Forelimb muscle (tissue), 1 donor: ENCODE data around the gene CZIB. TPM values are rescaled to one million over a fixed set of nuclear protein-coding genes. Genes with fewer than 3 reads are reported as not detected.
"Not testable (repeated sequence)": the region's sequence is repeated elsewhere in the genome, so short reads cannot be mapped to it uniquely, and the experiment has no call there.

Experiments used
- DNase-seq: peaks from one replicate; pipeline ENCODE4 v3.0.0-alpha.2; 2013; ENCODE audit warnings: low read depth
- polyA plus RNA-seq: library from polyadenylated mRNA; unstranded; fragments of 120-200 nt; gene quantifications from one replicate; pipeline ENCODE4 v1.2.1, GENCODE V29; 2013; ENCODE audit not compliant: insufficient read length

CZIB gene
- polyA plus RNA-seq, 1 donor, result 60.9 TPM

DNA sequence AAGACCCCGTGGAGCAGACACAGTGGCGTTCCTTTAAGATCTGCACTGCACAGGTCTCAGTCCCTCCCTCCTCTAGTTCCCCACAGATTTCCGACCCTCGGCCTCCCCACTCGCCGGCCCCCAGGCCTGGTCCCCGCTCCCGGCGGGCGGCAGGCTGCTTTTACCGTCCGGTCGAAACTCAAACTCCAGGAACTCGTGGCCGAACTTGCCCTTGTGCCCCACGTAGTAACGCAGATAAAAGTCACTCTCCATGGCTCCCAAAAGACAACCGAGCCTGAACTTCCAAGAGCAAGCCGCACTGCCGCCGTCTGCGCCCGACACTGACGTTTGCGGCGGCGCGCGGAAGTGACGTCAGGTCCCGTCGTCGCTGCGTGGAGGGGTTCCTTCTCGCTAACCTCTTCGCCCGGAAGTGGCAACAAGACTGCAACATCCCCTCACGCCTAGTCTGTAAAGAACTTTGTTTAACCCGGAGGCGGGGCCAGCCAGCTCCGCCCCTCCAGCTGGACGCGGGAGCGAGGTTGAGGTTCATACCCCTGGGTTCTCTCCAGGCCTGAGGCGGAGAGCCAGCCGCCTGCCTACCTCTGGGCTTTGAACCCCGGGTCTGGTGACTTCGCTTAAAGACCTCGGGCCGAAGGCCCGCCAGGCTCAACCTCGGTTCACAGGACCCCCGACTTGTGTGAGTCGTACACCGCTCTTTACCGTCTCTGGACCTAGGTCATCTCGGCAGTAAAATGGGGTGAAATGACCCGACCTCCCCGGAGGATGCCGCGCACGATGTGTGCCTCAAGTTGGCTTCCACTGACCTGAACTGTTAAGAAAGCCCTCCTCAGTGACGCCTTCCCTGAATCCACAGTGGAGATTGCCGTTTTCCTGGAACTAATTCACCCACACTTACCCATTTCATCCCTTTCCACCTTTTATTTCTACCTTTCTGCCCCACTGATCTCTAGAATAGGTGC is 18.0 kb upstream of the CZIB start, which contains the start of gene MAGOH:
Gene MAGOH, minus strand, starts transcription at position 322 of the 959 bp plus-strand sequence. Its CDS starts 70 bp downstream, at position 252.
- DNase-seq, result peak; percentile 87

DNA sequence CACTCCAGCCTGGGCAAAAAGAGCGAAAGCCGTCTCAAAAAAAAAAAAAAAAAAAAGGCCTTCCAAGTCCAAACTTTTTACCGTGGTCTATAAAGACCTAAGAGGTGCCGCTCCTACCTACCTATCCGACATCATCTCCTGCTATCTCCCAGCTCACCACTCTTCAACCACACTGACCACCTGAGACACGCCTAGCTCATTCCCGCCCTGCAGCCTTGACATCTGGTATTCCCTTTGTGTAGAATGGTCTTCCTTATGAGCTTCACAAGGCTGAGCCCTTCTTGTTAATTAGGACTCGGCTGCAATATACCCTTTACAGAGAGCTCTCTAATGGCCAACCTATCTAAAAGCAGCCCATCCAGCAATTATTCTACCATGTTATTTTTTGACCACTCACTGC is 17.2 kb upstream of the CZIB start:
- no peak for DNase-seq

DNA sequence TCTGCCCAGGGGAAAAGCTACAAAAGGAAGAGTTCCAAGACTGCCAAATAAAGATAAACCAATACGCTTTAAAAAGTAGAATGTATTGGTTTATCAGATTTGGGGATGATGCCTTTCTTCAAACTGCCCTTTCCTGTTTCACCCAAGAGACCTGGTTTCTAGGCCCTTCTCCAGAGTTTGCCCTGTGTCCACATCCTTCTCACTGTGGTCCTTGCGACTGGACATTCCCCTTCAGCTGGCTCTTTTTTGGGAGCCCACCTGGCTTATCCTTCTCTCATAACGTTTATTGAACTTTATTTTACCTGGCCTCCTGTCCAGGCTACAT is 490 bp upstream of the CZIB start:
- DNase-seq, result no peak

DNA sequence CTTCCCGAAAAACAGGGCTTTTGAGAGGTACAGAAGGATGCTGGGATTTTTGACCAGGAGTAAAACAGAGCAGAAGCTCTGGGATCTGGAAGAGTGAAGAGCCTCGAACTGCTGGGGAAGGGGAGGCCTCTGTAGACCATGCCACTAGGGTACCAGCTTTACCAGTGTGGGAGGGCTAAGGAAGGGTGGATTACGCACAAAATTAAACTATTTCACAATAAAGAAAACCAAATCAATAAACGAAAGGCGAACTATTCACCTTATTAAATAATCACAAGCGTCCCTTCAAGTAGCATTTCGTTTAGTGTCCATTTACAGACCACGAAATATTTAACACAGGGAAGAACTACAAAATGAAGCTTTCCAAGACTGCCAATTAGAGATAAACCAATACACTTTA is 723 bp downstream of the CZIB start:
- DNase-seq, result no peak

DNA sequence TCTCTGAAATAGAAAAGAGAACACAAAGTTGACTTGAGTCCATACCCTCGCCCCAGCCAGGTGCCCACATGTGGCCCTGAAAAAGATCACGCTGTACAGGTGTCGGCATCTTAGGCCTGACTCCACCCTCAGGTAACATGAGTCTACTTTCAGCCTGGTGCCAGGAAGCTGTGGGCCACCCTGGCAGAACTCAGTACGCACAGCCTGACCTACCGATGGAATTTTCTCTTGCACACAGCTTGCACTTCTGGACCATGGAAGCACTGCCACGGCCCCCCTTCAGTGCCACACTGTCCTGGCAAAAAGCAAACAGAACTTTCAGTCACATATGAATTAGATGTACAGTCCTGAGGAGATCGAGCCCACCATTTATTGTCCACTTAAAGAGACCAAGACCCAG is 2.2 kb downstream of the CZIB start:
- no peak for DNase-seq

DNA sequence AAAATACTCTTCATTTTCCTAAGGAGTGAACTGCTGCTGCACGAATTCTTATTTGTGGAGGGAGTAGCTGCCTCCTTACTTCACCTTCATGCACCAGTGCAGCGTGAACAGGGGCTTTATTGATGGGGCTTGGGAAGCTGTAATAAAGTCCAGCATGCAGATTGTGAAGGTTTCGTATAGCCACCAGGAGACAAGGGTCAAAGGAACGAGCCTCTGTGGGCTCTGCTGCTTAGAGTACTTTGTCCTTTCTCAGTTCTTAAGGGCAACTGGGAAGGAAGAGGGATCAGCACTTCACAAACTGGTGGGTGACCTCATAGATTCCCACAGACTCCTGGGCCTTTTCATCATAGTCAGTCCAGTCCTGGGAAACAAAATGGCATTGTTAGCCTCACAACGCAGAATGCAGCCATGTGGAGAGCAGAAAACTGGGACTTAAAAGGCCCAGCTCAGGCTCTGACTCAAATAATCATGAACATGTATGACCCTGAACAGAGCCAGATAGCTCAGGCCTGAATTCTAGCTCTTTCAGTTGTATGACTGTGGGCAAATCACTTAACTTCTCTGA is 6.0 kb downstream of the CZIB start:
- DNase-seq, result no peak

DNA sequence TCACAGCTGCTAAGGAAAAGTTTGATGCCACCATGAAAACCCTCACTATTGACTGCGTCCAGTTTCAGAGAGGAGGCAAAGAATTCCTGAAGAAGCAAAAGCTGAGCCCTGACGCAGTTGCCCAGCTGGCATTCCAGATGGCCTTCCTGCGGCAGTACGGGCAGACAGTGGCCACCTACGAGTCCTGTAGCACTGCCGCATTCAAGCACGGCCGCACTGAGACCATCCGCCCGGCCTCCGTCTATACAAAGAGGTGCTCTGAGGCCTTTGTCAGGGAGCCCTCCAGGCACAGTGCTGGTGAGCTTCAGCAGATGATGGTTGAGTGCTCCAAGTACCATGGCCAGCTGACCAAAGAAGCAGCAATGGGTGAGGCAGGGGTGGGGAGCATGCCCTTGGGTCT is 9.5 kb downstream of the CZIB start:
- DNase-seq, result no peak

DNA sequence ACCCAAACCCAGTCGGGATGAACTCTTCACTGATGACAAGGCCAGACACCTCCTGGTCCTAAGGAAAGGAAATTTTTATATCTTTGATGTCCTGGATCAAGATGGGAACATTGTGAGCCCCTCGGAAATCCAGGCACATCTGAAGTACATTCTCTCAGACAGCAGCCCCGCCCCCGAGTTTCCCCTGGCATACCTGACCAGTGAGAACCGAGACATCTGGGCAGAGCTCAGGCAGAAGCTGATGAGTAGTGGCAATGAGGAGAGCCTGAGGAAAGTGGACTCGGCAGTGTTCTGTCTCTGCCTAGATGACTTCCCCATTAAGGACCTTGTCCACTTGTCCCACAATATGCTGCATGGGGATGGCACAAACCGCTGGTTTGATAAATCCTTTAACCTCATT is 10.1 kb downstream of the CZIB start:
- DNase-seq, result no peak

DNA sequence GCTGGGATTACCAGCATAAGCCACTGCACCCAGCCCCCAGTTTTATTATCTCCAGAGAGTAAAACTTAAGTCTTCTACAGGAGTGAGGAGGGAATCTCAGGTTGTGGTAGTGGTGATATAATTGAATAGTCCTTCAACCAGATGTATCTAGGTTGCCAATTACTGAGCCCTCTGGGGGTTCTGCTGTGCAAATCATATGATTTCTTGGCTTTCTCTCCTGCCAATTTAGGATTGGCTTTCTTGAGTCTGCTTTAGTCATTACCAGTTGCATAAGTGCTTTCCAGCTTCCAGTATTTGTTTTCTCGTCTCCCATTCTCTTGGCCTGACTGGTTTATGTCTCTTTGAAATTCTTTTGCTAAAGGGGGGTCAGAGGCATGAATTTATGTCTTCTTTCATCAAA is 12.7 kb downstream of the CZIB start:
- DNase-seq, result no peak

DNA sequence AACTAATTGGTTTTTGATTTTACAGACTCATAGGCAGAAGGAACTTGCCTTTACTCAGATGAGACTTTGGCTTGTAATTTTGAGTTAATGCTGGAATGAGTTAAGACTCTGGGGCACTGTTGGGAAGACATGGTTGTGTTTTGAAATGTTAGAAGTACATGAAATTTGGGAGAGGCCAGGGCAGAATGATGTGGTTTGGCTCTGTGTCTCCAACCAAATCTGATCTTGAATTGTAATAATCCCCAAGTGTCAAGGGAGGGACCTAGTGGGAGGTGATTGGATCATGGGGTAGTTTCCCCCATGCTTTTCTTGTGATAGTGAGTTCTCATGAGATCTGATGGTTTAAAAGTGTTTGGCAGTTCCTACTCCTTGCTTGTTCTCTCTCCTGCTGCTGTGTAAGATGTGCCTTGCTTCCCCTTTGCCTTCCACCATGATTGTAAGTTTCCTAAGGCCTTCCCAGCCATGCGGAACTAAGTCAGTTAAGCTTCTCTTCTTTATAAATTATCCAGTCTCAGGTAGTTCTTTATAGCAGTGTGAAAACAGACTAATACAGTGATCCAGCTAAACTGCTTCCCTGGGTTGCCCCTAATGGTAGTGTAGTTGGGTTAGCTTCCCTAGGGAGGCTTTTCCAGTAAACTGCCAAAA is 13.6 kb downstream of the CZIB start:
- DNase-seq, result no peak

DNA sequence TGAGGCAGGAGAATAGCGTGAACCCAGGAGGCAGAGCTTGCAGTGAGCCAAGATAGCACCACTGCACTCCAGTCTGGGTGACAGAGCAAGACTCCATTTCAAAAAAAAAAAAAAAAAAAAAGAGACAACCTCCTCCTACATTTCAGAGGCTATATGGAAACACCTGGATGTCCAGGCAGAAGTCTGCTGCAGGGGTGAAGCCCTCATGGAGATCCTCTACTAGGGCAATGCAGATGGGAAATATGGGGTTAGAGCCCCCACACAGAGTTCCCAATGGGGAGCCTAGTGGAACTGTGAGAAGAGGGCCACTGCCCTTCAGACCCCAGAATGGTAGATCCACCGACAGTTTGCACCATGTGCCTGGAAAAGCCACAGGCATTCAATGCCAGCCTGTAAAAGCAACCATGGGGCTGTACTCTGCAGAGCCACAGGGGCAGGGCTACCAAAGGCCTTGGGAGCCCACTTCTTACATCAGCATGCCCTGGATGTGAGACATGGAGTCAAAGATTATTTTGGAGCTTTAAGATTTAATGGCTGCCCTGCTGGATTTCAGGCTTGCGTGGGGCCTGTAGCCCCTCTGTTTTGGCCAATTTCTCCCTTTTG is 14.2 kb downstream of the CZIB start:
- not testable (repeated sequence) for DNase-seq

DNA sequence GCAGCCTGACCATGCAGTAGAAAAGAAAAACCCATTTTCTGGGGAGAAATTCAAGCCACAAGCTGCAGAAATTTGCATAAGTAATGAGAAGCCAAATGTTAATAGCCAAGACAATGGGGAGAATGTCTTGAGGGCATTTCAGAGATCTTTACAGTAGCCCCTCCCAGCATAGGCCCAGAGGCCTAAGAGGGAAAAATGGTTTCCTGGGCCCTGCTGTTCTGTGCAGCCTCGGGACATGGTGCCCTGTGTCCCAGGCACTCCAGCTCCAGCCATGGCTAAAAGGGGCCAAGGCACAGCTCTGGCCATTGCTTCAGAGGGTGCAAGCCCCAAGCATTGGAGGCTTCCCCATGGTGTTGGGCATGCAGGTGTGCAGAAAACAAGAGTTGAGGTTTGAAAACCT is 14.9 kb downstream of the CZIB start:
- not testable (repeated sequence) for DNase-seq

DNA sequence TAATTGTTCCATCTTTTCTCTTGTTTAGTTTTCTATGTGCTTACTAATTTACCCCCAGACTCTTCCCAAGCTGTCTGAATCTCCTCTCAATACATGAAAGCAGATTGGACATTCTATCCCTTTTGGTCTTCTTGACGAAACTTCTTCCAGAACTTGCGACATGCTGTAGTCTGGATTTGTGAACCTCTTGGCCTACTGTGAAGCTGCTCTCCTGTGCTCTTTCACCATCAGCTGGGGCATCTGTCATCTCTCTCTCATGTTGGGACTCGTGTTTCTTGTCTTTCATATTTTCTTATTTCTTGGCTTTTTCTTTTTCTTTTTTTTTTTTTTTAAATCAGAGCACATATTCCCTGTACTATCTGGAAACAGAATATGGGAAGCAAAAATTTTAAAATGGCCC is 17.0 kb downstream of the CZIB start:
- no peak for DNase-seq

DNA sequence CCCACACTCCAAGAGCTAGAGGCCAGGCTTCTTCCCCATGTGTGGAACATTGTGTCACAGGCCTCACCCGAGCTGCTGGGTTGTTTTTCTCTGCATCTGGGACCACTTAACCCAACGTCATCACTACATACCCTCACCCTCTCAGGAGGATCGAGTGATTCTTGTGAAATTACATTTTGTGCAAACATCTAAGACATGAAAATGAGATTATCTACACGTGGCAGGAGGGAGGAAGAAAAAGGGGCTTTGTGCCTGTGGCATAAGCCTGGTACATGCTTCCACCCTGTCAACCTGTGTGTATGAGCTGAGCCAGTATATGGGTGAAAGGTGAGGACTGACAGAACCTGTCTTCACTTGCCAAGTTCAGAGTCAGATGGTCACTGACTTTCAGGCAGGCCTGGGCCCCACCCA is 22.2 kb downstream of the CZIB start:
- no peak for DNase-seq

DNA sequence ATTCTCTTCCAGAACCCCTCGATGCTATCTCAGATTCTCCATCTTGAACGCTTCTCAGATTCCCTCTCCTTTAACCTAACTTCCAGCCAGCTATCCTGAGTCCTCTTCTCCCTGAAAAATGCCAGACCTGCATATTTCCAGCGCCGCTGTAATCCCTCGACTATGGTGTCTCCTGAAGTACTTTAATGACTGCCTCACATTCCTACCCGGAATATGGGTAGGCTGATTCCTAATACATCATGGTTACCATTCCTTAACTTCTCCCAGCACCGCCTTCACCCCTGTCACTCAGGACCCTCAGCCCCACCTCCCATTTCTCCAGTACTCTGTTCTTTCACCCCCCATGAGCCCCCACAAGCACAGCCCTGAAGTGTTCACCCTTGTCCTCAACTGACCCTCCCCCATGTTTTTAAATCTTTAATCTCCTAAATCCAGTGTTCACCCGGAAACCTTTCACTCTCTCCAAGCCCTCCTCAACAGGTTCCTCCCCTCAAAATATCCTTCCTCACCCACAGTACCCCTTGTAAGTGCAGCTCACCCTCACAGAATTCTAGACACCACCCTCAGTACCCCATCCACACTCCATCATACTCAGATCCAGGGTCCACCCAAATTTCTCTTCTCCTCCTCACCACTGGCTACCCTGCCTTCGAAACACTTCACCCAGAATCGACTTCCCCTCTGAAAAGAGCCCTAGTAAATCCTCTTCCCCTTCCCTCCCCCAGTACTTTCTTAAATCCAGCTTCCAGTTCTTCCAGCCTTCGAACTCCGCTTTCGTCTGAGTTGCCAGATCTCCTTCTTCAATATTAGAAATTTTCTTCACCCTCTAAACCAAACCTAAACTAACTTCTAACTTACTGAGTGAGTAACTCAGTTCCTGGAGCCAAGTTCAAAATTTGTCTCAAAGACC is 22.9 kb downstream of the CZIB start:
- no peak for DNase-seq

DNA sequence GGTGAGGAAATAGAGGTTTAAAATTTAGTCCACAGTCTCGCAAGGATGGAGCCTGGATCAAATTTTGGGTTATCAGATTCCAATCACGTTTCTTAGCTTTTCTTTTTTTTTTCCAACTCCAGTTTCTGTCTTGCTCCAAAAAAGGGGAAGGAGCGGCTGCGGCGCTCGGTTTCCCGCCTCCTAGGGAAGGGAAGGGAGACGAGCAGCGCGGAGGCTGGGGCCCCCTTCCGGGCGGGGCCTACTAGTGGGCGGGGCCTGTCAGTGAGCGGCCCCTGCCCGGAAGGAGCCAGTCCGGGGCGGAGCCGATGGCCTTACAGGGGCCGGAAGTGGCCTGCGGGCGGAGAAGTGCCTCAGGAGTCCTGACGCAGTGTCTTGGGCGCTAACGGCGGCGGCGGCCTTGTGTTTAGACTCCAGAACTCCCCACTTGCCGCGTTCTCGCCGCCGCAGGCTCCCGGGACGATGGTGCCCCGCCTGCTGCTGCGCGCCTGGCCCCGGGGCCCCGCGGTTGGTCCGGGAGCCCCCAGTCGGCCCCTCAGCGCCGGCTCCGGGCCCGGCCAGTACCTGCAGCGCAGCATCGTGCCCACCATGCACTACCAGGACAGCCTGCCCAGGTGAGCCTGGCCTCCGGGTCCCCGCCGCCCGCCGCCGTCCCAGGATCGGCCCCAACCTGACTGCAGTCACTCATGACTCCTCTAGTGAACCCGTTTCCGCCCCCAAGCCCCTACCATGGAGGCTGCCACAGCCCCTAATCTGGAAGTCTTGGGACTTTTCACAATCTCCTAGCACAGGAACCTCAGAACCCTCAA is 23.7 kb downstream of the CZIB start, which contains the start of gene CPT2:
Gene CPT2, plus strand, starts transcription at position 340 of the 806 bp plus-strand sequence. Its CDS starts 120 bp downstream, at position 460.
- peak; percentile 78 for DNase-seq

DNA sequence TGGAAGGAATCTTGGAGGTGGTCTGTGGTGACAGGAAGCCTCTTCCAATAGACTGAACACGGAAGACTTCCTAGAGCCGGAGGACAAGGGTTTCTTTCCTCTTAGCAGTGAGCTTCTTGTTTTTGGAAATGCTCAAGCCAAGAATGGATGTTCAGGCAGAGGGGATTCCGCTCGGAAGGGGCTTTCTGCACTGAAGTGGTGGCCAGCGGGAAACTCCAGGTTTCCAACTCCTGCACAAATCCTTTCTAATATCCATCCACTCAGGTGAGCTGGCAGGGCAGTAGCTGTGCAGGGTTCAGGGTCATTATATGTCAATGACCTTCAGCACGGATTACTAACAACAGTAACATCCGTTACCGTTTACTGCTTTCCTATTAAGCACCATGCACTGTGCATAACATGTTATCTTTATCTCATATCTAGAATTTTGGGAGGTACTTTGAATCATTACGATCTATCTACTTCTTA is 24.4 kb downstream of the CZIB start:
- DNase-seq, result no peak

DNA sequence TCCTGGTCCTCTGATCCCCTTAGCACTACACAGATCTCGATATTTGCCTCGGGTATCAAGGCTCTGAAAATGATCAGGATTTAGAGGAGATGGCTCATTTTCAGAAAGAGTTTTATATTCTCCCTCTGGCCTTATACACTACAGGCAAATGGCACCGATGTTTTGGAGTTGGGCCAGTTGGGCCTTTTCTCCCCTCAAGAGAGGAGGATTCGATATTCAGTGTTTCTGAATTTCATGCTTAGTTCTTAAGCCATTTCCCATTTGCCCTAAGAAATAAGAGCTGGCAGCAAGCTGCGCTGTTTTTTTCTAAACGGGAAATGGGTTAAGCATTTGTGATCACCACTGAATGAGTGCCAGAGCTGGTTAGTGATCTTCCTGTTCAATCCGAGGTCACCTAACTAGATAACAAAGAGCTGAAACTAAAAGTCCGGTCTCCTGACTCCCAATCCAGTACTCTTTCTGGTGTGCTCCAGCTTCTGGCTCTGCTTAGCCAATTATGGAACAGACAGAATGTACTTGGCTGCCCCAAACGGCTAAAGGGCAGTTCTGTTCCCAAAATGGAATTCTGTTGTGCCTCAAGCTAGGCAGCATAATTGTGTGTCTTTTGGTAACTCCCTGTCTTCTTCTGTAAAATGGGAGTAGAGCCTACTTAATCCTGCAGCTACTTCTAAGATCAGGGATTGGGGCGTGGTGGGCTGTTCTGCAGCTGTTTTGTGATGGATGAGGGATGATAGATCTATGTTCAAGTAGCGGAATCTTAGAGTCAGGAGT is 25.0 kb downstream of the CZIB start:
- no peak for DNase-seq

DNA sequence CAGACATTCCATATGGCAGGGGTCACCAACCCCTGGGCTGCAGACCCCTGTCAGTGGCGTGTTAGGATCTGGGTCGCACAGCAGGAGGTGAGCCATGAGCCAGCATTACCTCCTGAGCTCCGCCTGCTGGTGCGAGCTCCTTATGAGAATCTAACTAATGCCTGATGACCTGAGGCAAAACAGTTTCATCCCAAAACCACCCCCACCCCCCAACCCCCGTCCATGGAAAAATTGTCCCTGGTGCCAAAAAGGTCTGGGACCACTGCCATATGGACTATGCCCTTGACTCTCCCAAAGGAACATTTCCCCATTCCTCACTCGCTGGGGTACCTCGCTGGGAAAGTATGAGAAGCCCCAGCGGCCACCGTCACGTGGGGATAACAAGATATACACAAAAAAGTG is 30.2 kb downstream of the CZIB start:
- DNase-seq, result no peak
